K562 (cell line): ENCODE measurements around the gene FASTK. TPM values are rescaled to one million over a fixed set of nuclear protein-coding genes. Genes with fewer than 3 reads are reported as not detected.
"Not testable (repeated sequence)": the region's sequence is repeated elsewhere in the genome, so short reads cannot be mapped to it uniquely, and the experiment has no call there.

Experiments
- CREB5 ChIP-seq: fragments of 250-450 bp; sonication (Bioruptor Pico); IDR thresholded peaks from 2 replicates; pipeline ENCODE4 v1.5.0; 2020; ENCODE audit warnings: mild to moderate bottlenecking
- E2F6 ChIP-seq, 2 experiments: IDR thresholded peaks; 2 replicates each; pipeline ENCODE4 v1.6.1; 2011; ENCODE audit warnings: borderline replicate concordance in 1 of 2, control low read depth in 1 of 2, low read depth in 1 of 2, low read length in 1 of 2, mild to moderate bottlenecking in 1 of 2, mixed read lengths in 1 of 2, moderate library complexity in 1 of 2; ENCODE audit not compliant: insufficient read depth in 1 of 2, insufficient read length in 1 of 2, poor library complexity in 1 of 2, severe bottlenecking in 1 of 2; ENCODE audit errors: extremely low read depth in 1 of 2
- HDAC2 ChIP-seq: fragments of 450-650 bp; IDR thresholded peaks from 2 replicates; pipeline ENCODE4 v1.6.1; 2016; ENCODE audit warnings: mild to moderate bottlenecking
- HDAC8 ChIP-seq: fragments of 450-650 bp; IDR thresholded peaks from 2 replicates; pipeline ENCODE4 v1.6.1; 2016; ENCODE audit warnings: mild to moderate bottlenecking, missing genetic modification characterization, moderate library complexity, missing compliant biosample characterization
- HSF4 ChIP-seq: fragments of 250-450 bp; sonication (Bioruptor Pico); IDR thresholded peaks from 2 replicates; pipeline ENCODE4 v2.1.2; 2022; ENCODE audit warnings: mild to moderate bottlenecking, moderate library complexity, borderline replicate concordance
- KLF6 ChIP-seq: fragments of 250-450 bp; sonication (Bioruptor Pico); IDR thresholded peaks from 2 replicates; pipeline ENCODE4 v1.4.0; 2020; ENCODE audit warnings: mild to moderate bottlenecking, moderate library complexity, borderline replicate concordance
- MTF1 ChIP-seq: fragments of 250-450 bp; sonication (Bioruptor Pico); IDR thresholded peaks from 2 replicates; pipeline ENCODE4 v1.9.0; 2021; ENCODE audit warnings: moderate library complexity, mild to moderate bottlenecking, inconsistent platforms, borderline replicate concordance
- NBN ChIP-seq: fragments of 450-650 bp; IDR thresholded peaks from 2 replicates; pipeline ENCODE4 v1.6.1; 2016; ENCODE audit warnings: low read depth, mild to moderate bottlenecking
- NCOA4 ChIP-seq: fragments of 450-650 bp; IDR thresholded peaks from 2 replicates; pipeline ENCODE4 v1.6.1; 2018; ENCODE audit warnings: mild to moderate bottlenecking; ENCODE audit not compliant: partially characterized antibody
- TEAD4 ChIP-seq, 2 experiments: sonication (generic) in 1 of 2; formaldehyde crosslinking in 1 of 2; IDR thresholded peaks; 2 replicates each; pipeline versions ENCODE4 v1.6.1 to v1.8.0; 2012 to 2022; ENCODE audit warnings: borderline replicate concordance in 1 of 2, inconsistent platforms in 1 of 2, low read length in 1 of 2, mild to moderate bottlenecking in 1 of 2, missing genetic modification reagents in 1 of 2
- ZNF134 ChIP-seq: fragments of 250-450 bp; sonication (Bioruptor Pico); conservative IDR thresholded peaks from 2 replicates; pipeline ENCODE4 v1.4.0; 2020
- ZNF175 ChIP-seq: fragments of 200-800 bp; sonication (Bioruptor generic); IDR thresholded peaks from 2 replicates; pipeline ENCODE4 v1.6.1; 2016; ENCODE audit warnings: low read depth, mild to moderate bottlenecking, missing genetic modification characterization, missing compliant biosample characterization
- ZNF239 ChIP-seq: fragments of 250-450 bp; sonication (Bioruptor Pico); IDR thresholded peaks from 2 replicates; pipeline ENCODE4 v1.4.0; 2020; ENCODE audit warnings: mild to moderate bottlenecking
- ZNF395 ChIP-seq: fragments of 200-800 bp; sonication (Bioruptor generic); IDR thresholded peaks from 2 replicates; pipeline ENCODE4 v1.6.1; 2017; ENCODE audit warnings: missing genetic modification characterization, missing compliant biosample characterization
- ZNF592 ChIP-seq: fragments of 450-650 bp; IDR thresholded peaks from 2 replicates; pipeline ENCODE4 v1.6.1; 2017; ENCODE audit warnings: antibody characterized with exemption, mild to moderate bottlenecking
- ZNF780A ChIP-seq: fragments of 250-450 bp; sonication (Bioruptor Pico); IDR thresholded peaks from 2 replicates; pipeline ENCODE4 v1.5.0; 2021; ENCODE audit warnings: mild to moderate bottlenecking
- ZNF79 ChIP-seq: fragments of 250-450 bp; sonication (Bioruptor Pico); IDR thresholded peaks from 2 replicates; pipeline ENCODE4 v1.4.0; 2020; ENCODE audit warnings: low read depth, mild to moderate bottlenecking, moderate library complexity
- polyA plus RNA-seq, 8 experiments: library from polyadenylated mRNA; depleted of rRNA in 4 of 8; stranded (reverse) in 5 of 8; unstranded in 3 of 8; fragments of >200 nt; fragmentation: Nextera tagmentation in 2 of 8; fragmentation: Illumina TruSeq in 1 of 8; extraction: Ambion mirVana in 2 of 8; extraction: Trizol in 1 of 8; gene quantifications; 2 replicates each; pipeline versions ENCODE4 v1.2.1 to v1.2.3, GENCODE V29; 2011 to 2014; ENCODE audit warnings: inconsistent platforms in 1 of 8, missing spikeins in 1 of 8
- total RNA-seq, 7 experiments: library from RNA; depleted of rRNA in 6 of 7; stranded (reverse); fragments of >200 nt in 6 of 7; fragmentation: Illumina TruSeq in 2 of 7; extraction: Trizol in 2 of 7; gene quantifications; 2 replicates each; pipeline versions ENCODE4 v1.2.1 to v1.2.3, GENCODE V29; 2011 to 2021; ENCODE audit warnings: low replicate concordance in 1 of 7

FASTK gene
- total and polyA plus RNA-seq, 9 of the 15 experiments (the other 6 are each of a cell fraction or from before 2014, with no cell fraction given): 0.51 to 150 (median 48.2) TPM

DNA sequence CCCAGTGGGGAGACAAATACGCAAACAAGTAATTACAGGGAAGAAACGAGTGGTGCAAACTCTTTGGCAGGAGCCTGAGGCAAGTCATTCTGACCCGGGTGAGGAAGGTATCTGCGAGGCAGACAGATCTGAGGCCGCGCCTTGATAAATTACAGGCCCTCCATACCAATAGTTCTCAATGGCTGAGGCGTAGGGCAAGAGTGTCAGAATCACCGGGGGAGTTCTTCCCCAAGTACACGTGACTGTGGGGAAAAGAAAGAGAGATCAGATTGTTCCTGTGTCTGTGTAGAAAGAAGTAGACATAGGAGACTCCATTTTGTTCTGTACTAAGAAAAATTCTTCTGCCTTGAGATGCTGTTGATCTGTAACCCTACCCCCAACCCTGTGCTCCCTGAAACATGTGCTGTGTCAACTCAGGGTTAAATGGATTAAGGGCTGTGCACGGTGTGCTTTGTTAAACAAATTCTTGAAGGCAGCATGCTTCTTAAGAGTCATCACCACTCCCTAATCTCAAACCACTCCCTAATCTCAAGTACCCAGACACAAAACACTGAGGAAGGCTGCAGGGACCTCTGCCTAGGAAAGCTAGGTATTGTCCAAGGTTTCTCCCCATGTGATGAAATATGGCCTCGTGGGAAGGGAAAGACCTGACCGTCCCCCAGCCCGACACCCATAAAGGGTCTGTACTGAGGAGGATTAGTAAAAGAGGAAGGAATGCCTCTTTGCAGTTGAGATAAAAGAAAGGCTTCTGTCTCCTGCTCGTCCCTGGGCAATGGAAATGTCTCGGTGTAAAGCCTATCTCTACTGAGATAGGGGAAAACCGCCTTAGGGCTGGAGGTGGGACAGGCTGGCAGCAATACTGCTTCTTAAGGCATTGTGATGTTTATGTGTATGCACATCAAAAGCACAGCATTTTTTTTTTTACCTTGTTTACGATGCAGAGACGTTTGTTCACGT is 53.6 kb downstream of the FASTK start (continued):
- TF ChIP-seq ZNF239 (peak; percentile 85), MTF1 (CRISPR knock-in tag) (peak; percentile 40; the same call in 1 of the 2 replicates), HSF4 (CRISPR knock-in tag) (peak; percentile 97), ZNF395 (CRISPR knock-in tag) (peak; percentile 99), CREB5 (CRISPR knock-in tag) (peak; percentile 85; the same call in 1 of the 2 replicates), HDAC2 (0 out of 2 replicates have a peak, but pooled peaks have one; percentile 87), HDAC8 (peak; percentile 95), ZNF780A (CRISPR knock-in tag) (0 out of 2 replicates have a peak, but pooled peaks have one; percentile 62), ZNF79 (CRISPR knock-in tag) (peak; percentile 91), NBN (peak; percentile 70; the same call in 1 of the 2 replicates), KLF6 (CRISPR knock-in tag) (peak; percentile 96), TEAD4 (IDR thresholded peaks at IDR 0.05; ENCODE audit: low read length) (peak; percentile 72), ZNF592 (peak; percentile 100), E2F6 (IDR thresholded peaks at IDR 0.05; ENCODE audit: borderline replicate concordance in 1 of 2, extremely low read depth in 1 of 2, insufficient read depth in 1 of 2, insufficient read length in 1 of 2, low read depth in 1 of 2, low read length in 1 of 2, poor library complexity in 1 of 2, severe bottlenecking in 1 of 2) (peak in 1 of 2 experiments; percentile 48), NCOA4 (peak; percentile 4), ZNF175 (CRISPR knock-in tag) (peak; percentile 96), ZNF134 (CRISPR knock-in tag) (peak; percentile 83)
- not testable (repeated sequence) for TF ChIP-seq TEAD4 (CRISPR knock-in tag; IDR thresholded peaks at IDR 0.05; ENCODE audit: borderline replicate concordance)
